Measurements from ENCODE around the gene C1R.
"Not testable (repeated sequence)": the region's sequence is repeated elsewhere in the genome, so short reads cannot be mapped to it uniquely, and the experiment has no call there.

C1R gene

DNA sequence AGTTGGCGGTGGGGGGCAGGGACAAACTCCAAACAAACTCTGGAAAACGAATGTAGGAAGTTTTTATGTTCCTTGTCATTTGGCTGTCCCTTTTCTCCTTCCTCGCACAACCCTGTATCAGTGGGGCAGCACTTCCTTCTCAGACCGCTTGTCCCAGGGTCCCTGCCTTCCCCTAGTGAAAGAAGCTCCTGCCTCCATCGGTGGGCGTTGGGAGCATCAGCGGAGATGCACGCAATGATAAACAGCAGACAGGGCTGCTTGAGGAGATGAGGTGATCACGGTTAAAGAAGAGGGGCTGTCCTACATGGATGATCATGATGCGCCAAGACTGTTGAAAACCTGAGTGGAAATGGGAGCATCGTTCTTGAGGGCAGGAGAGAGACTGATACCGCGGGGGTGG lies 31.1 kb downstream of the C1R start:
- TF ChIP-seq MYC (IDR thresholded peaks at IDR 0.05; ENCODE audit: low read depth, low read length) (no peak), POLR2A (IDR thresholded peaks at IDR 0.05; ENCODE audit: extremely low read depth, insufficient read length) (no peak)
- TF ChIP-seq, protein P1, sequence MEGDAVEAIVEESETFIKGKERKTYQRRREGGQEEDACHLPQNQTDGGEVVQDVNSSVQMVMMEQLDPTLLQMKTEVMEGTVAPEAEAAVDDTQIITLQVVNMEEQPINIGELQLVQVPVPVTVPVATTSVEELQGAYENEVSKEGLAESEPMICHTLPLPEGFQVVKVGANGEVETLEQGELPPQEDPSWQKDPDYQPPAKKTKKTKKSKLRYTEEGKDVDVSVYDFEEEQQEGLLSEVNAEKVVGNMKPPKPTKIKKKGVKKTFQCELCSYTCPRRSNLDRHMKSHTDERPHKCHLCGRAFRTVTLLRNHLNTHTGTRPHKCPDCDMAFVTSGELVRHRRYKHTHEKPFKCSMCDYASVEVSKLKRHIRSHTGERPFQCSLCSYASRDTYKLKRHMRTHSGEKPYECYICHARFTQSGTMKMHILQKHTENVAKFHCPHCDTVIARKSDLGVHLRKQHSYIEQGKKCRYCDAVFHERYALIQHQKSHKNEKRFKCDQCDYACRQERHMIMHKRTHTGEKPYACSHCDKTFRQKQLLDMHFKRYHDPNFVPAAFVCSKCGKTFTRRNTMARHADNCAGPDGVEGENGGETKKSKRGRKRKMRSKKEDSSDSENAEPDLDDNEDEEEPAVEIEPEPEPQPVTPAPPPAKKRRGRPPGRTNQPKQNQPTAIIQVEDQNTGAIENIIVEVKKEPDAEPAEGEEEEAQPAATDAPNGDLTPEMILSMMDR (IDR thresholded peaks at IDR 0.05; ENCODE audit: low read depth, low read length) = no peak
- TF ChIP-seq, protein P2, sequence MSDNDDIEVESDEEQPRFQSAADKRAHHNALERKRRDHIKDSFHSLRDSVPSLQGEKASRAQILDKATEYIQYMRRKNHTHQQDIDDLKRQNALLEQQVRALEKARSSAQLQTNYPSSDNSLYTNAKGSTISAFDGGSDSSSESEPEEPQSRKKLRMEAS (IDR thresholded peaks at IDR 0.05; ENCODE audit: low read depth, low read length) = no peak
- no peak for DNase-seq (ENCODE audit: low read depth)
- H3K4me3 ChIP-seq (ENCODE audit: low read depth, low read length) = no peak overlapping the region

DNA sequence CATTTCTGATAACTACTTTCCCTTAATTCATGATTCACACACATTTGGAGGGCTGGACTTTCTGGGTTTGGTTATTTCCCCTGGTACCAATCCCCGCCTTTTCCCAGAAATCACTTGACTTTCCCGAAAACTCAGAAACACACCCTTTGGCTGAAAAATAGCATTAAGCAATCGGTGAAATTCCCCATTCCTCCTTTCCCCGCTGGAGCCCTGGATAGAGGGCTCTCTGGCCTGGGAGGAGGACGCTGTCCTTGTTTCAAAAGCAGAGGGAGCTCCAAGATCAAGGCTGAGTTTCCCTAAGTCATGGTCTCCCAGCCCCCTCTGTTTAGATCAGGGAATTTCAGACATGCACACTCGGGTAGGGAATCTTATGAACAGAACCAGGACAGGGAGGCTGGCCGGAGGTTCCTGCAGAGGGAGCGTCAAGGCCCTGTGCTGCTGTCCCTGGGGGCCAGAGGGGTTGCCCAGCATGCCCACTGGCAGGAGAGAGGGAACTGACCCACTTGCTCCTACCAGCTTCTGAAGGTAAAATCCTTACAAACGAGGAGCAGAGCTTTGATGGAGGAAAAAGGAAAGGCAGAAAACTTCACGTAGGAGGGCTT lies 31.8 kb downstream of the C1R start, which contains the start of gene C1S:
Gene C1S, plus strand, starts transcription at position 366 of the 602 bp plus-strand sequence. CDS start 1,195 bp downstream, outside the sequence.
- no peak within 1 kb of the TSS for H3K4me3 ChIP-seq (ENCODE audit: low read depth, low read length)
- no peak for TF ChIP-seq MYC (IDR thresholded peaks at IDR 0.05; ENCODE audit: low read depth, low read length)
- no peak for TF ChIP-seq POLR2A (IDR thresholded peaks at IDR 0.05; ENCODE audit: extremely low read depth, insufficient read length)
- TF ChIP-seq, protein P2 (IDR thresholded peaks at IDR 0.05; ENCODE audit: low read depth, low read length) = no peak
- TF ChIP-seq, protein P1 (IDR thresholded peaks at IDR 0.05; ENCODE audit: low read depth, low read length) = no peak
- DNase-seq (ENCODE audit: low read depth) = no peak

DNA sequence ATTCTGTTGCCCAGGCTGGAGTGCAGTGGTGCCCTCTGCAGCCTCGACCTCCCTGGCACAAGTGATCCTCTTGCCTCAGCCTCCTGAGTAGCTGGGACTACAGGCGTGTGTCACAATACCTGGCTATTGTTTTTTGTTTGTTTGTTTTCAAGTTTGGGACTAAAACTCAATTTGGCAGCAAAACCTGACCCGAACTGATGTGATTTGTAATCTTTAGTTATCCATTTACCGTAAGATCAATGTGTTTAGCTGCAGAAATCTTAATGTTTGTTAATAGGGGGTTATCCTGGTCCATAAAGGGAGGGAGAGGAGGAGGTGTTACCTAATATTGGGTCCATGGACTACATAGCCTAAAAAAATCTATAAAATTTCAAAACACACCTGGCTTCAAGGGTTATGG lies 32.5 kb downstream of the C1R start:
- DNase-seq (ENCODE audit: low read depth) = no peak
- TF ChIP-seq POLR2A (IDR thresholded peaks at IDR 0.05; ENCODE audit: extremely low read depth, insufficient read length) (no peak), MYC (IDR thresholded peaks at IDR 0.05; ENCODE audit: low read depth, low read length) (no peak)
- TF ChIP-seq, protein P2 (IDR thresholded peaks at IDR 0.05; ENCODE audit: low read depth, low read length) = no peak
- TF ChIP-seq, protein P1 (IDR thresholded peaks at IDR 0.05; ENCODE audit: low read depth, low read length) = no peak
- no peak overlapping the region for H3K4me3 ChIP-seq (ENCODE audit: low read depth, low read length)

DNA sequence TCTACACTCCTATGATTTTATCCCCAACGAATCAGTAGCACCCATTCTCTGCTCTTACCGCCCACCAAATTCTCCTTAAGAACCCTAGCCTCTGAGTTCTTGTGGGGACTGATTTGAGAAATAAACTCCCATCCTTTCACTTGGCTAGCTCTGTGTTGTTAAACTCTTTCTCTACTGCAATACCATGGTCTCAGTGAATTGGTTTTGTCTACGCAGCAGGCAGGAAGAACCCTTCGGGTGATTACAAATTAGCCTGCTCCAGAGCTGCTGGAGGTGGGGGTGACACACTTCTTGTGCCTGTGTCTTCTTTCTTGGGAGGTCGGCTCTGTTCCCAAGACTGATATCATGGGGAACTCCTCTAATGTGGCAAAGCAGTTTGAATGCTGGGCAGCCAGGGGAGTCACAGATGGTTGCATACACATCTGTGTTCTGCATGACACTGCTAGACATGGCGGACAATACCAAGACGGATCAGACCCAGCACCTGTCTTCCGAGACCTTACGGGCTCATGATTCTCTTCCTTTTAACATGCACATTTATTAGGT lies 33.3 kb downstream of the C1R start:
- DNase-seq (ENCODE audit: low read depth) = no peak
- H3K4me3 ChIP-seq (ENCODE audit: low read depth, low read length) = no peak overlapping the region
- TF ChIP-seq MYC (IDR thresholded peaks at IDR 0.05; ENCODE audit: low read depth, low read length) (no peak), POLR2A (IDR thresholded peaks at IDR 0.05; ENCODE audit: extremely low read depth, insufficient read length) (no peak)

DNA sequence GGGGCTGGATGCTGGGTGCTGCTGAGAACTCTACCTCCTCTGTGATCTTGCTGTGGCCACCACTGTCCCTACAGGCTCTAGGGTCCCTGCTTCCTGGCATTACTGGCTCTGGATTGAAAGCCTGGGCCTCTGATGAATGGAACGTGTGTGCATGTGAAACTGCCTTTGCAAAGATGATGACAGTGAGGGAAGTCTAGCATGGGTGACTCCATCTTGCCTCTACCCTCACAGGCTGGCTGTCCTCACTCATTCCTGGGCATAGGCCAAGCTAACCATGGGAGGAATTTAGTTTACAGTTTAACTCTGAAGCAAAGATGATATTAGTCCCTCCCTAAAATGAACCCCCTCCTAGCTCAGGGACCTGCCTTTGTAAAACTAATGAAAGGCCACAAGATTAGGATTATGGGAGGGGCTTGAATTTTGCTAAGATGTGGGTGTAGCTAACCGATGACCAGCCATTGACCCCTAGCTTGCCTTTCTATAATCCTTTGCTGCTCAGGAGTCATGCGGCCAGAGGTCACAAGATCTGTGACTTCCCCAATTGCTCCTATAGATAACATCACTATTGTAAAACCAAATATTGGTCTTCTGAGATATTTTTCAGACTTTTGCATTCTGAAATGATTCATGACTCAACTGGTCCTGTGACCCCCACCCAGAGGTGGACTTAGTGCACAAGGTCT lies 33.9 kb downstream of the C1R start:
- TF ChIP-seq MYC (IDR thresholded peaks at IDR 0.05; ENCODE audit: low read depth, low read length) (no peak), POLR2A (IDR thresholded peaks at IDR 0.05; ENCODE audit: extremely low read depth, insufficient read length) (no peak)
- TF ChIP-seq, protein P2 (IDR thresholded peaks at IDR 0.05; ENCODE audit: low read depth, low read length) = no peak
- TF ChIP-seq, protein P1 (IDR thresholded peaks at IDR 0.05; ENCODE audit: low read depth, low read length) = no peak
- H3K4me3 ChIP-seq (ENCODE audit: low read depth, low read length) = no peak overlapping the region
- DNase-seq (ENCODE audit: low read depth) = peak; percentile 11

DNA sequence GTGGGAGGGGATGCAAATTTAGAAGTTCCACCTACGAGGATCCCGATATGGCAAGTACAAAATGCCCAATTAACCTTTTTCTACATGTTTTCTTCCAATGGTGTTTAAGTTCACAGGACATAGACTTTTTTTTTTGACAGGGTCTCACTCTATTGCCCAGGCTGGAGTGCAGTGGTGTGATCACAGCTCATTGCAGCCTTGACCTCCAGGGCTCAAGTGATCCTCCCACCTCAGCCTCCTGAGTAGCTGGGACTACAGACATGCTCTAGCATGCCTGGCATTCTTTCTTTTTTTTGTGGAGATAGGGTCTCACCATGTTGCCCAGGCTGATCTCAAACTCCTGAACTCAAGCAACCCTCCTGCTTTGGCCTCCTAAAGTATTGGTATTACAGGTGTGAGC lies 36.5 kb downstream of the C1R start:
- not testable (repeated sequence) for DNase-seq (ENCODE audit: low read depth); H3K4me3 ChIP-seq (ENCODE audit: low read depth, low read length)

All from NB4 (cell line).